B cell (primary cell): Measurements from ENCODE around the gene RAB3B. TPM values are rescaled to one million over a fixed set of nuclear protein-coding genes. Genes with fewer than 3 reads are reported as not detected.

Experiments
- ATAC-seq: fragments of 200-7000 bp; cut with Tn5 transposase; one replicate; pipeline ENCODE4 v1.10.0; 2021; ENCODE audit warnings: low read depth, mild to moderate bottlenecking, moderate number of reproducible peaks, moderate library complexity
- CTCF ChIA-PET: fragments of 350-600 bp; sonication (Branson Sonifier 250); formaldehyde crosslinking; loops from one replicate; lab custom pipeline; 2021; ENCODE audit warnings: antibody characterized with exemption, inconsistent platforms; lab: Charles Lee
- POLR2A ChIA-PET: fragments of 350-600 bp; sonication (Branson Sonifier 250); formaldehyde crosslinking; loops from one replicate; lab custom pipeline; 2021; ENCODE audit warnings: antibody characterized with exemption; lab: Charles Lee
- DNase-seq: peaks from one replicate; pipeline ENCODE4 v3.0.0; 2013
- H2AFZ ChIP-seq: 2 replicates; pipeline ENCODE4 v1.6.1; 2012; ENCODE audit warnings: mild to moderate bottlenecking, low read depth, low read length; ENCODE audit not compliant: insufficient read depth, poor library complexity, severe bottlenecking
- H3K27ac ChIP-seq, 2 donors: 1 replicate in 1 of 2; 2 replicates in 1 of 2; pipeline ENCODE4 v1.5.1; 2012 to 2013; ENCODE audit warnings: low read length in 2 of 2, mild to moderate bottlenecking in 2 of 2, moderate library complexity in 1 of 2
- H3K27me3 ChIP-seq, 4 experiments: fragments of 200-600 bp in 1 of 4; sonication (generic) in 1 of 4; replicated peaks in 1 of 4; 1 replicate in 2 of 4; 2 replicates in 2 of 4; pipeline versions ENCODE4 v1.6.1 to v1.7.0; 2013 to 2016; ENCODE audit warnings: low read length in 3 of 4, mild to moderate bottlenecking in 2 of 4, mixed read lengths in 1 of 4, moderate library complexity in 1 of 4; ENCODE audit not compliant: insufficient read depth in 4 of 4, control insufficient read depth in 3 of 4; ENCODE audit errors: control extremely low read depth in 1 of 4
- H3K36me3 ChIP-seq, 2 experiments: replicated peaks in 1 of 2; 1 replicate in 1 of 2; 2 replicates in 1 of 2; pipeline versions ENCODE4 v1.6.1 to v1.7.1; 2013; ENCODE audit warnings: low read length in 1 of 2; ENCODE audit not compliant: insufficient read depth in 2 of 2, control insufficient read depth in 1 of 2; ENCODE audit errors: control extremely low read depth in 1 of 2, extremely low read depth in 1 of 2
- H3K4me1 ChIP-seq, 2 donors: fragments of 200-600 bp in 1 of 2; sonication (generic) in 1 of 2; 1 replicate in 1 of 2; 2 replicates in 1 of 2; pipeline versions ENCODE4 v1.5.1 to v1.6.1; 2013 to 2017; ENCODE audit warnings: low read length in 2 of 2; ENCODE audit not compliant: control insufficient read depth in 2 of 2, insufficient read depth in 2 of 2
- H3K4me2 ChIP-seq: replicated peaks from 2 replicates; pipeline ENCODE3; 2012; ENCODE audit warnings: mild to moderate bottlenecking, low read depth, low read length; ENCODE audit not compliant: poor library complexity, severe bottlenecking
- H3K4me3 ChIP-seq, 5 experiments: fragments of 200-600 bp in 1 of 5; sonication (generic) in 1 of 5; 1 replicate in 3 of 5; 2 replicates in 2 of 5; pipeline versions ENCODE4 v1.5.1 to v1.7.0; 2011 to 2016; ENCODE audit warnings: low read length in 4 of 5, mild to moderate bottlenecking in 4 of 5, low read depth in 2 of 5, control low read depth in 1 of 5, moderate library complexity in 1 of 5; ENCODE audit not compliant: insufficient read depth in 1 of 5; ENCODE audit errors: control extremely low read depth in 1 of 5, extremely low read depth in 1 of 5
- H3K79me2 ChIP-seq: fragments of 200-600 bp; sonication (generic); one replicate; pipeline ENCODE4 v1.6.0; 2016; ENCODE audit warnings: low read length; ENCODE audit not compliant: control insufficient read depth, insufficient read depth
- H3K9ac ChIP-seq: fragments of 200-600 bp; sonication (generic); 2 replicates; pipeline ENCODE4 v1.6.1; 2017; ENCODE audit warnings: mild to moderate bottlenecking, low read length, moderate library complexity
- H3K9me3 ChIP-seq, 3 donors: one replicate each; pipeline versions ENCODE4 v1.6.1 to v1.7.1; 2013; ENCODE audit warnings: low read length in 2 of 3; ENCODE audit not compliant: control insufficient read depth in 2 of 3, insufficient read depth in 1 of 3; ENCODE audit errors: control extremely low read depth in 1 of 3
- H4K20me1 ChIP-seq: 2 replicates; pipeline ENCODE4 v1.6.0; 2012; ENCODE audit warnings: mild to moderate bottlenecking, low read length; ENCODE audit not compliant: insufficient read depth, control insufficient read depth, poor library complexity, severe bottlenecking
- H3K27ac Mint-ChIP-seq: one replicate; pipeline ENCODE4 v1.8.0; 2021; ENCODE audit warnings: mixed read lengths
- H3K27me3 Mint-ChIP-seq: one replicate; pipeline ENCODE4 v1.8.0; 2021; ENCODE audit warnings: mixed read lengths
- H3K4me1 Mint-ChIP-seq: one replicate; pipeline ENCODE4 v1.8.0; 2021; ENCODE audit warnings: mixed read lengths
- H3K4me3 Mint-ChIP-seq: one replicate; pipeline ENCODE4 v1.8.0; 2021; ENCODE audit warnings: mixed read lengths
- H3K9me3 Mint-ChIP-seq: one replicate; pipeline ENCODE4 v1.8.0; 2022; ENCODE audit warnings: mixed read lengths; ENCODE audit not compliant: insufficient read depth
- EZH2 ChIP-seq: IDR thresholded peaks from 2 replicates; pipeline ENCODE4 v1.6.1; 2012; ENCODE audit warnings: borderline replicate concordance, low read depth, mild to moderate bottlenecking, moderate library complexity, low read length; ENCODE audit not compliant: insufficient read depth, poor library complexity, severe bottlenecking
- WGBS: methylation state at CpG from one replicate; pipeline ENCODE4 v1.1.5; 2013; ENCODE audit warnings: missing lambda C conversion rate; ENCODE audit not compliant: insufficient coverage; 5-methylcytosine and 5-hydroxymethylcytosine counted together
- intact Hi-C: fragments of 100-400 bp; cut with micrococcal nuclease; formaldehyde crosslinking; loops from one replicate; pipeline ENCODE4 v1.10.0; 2022
- polyA plus RNA-seq: library from polyadenylated mRNA; depleted of rRNA; stranded (reverse); fragments of >200 nt; gene quantifications from 2 replicates; pipeline ENCODE4 v1.2.3, GENCODE V29; 2012
- total RNA-seq, 2 donors: library from RNA; stranded (reverse); fragments of 120-200 nt in 1 of 2; gene quantifications; 1 replicate in 1 of 2; 2 replicates in 1 of 2; pipeline versions ENCODE4 v1.2.3 to v1.2.4, GENCODE V29; 2013 to 2022
- TF ChIP-seq, protein P1 (sequence below): fragments of 200-600 bp; IDR thresholded peaks from one replicate; pipeline ENCODE4 v1.8.0; 2022; ENCODE audit warnings: antibody characterized with exemption, mild to moderate bottlenecking

RAB3B gene
- total and polyA plus RNA-seq, 2 donors (not counting 1 experiment from before 2014, with no cell fraction given) = 0.02 TPM; not detected in 1

GRCh38 chr1:52028328-52028727 lies 37.8 kb upstream of the RAB3B start:
- Histone ChIP-seq H3K4me1 (peaks cover 16 to 17% of the 10 kb centered on the region in 2 donors), H3K9ac (no peak overlapping the region), H2AFZ (no peak overlapping the region), H3K9me3 (no peaks in the 10 kb centered on the region), H3K79me2 (peaks cover 23% of the 10 kb centered on the region), H3K36me3 (peaks cover 12 to 30% of the 10 kb centered on the region in 2 experiments), H3K27ac (no peak overlapping the region), H3K27me3 (no peaks in the 10 kb centered on the region), H3K4me2 (no peak overlapping the region), H3K4me3 (no peak overlapping the region), H4K20me1 (peaks cover 26% of the 10 kb centered on the region)
- no peak for TF ChIP-seq EZH2
- TF ChIP-seq, protein P1, sequence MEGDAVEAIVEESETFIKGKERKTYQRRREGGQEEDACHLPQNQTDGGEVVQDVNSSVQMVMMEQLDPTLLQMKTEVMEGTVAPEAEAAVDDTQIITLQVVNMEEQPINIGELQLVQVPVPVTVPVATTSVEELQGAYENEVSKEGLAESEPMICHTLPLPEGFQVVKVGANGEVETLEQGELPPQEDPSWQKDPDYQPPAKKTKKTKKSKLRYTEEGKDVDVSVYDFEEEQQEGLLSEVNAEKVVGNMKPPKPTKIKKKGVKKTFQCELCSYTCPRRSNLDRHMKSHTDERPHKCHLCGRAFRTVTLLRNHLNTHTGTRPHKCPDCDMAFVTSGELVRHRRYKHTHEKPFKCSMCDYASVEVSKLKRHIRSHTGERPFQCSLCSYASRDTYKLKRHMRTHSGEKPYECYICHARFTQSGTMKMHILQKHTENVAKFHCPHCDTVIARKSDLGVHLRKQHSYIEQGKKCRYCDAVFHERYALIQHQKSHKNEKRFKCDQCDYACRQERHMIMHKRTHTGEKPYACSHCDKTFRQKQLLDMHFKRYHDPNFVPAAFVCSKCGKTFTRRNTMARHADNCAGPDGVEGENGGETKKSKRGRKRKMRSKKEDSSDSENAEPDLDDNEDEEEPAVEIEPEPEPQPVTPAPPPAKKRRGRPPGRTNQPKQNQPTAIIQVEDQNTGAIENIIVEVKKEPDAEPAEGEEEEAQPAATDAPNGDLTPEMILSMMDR = no peak
- Mint-ChIP-seq H3K4me3 (no peak overlapping the region), H3K9me3 (no peaks in the 10 kb centered on the region), H3K27ac (no peak overlapping the region), H3K4me1 (peaks cover 25% of the 10 kb centered on the region), H3K27me3 (no peaks in the 10 kb centered on the region)
- intact Hi-C loops = no loop called here
- ChIA-PET CTCF (no interaction called here), POLR2A (no interaction called here)
- DNase-seq (no peak), ATAC-seq (no peak)
- WGBS = no CpG with 5 or more reads among the region's 1 CpG

- peaks cover 8% of the 10 kb centered on the region for H4K20me1 ChIP-seq
- peaks cover 4% of the 10 kb centered on the region for H3K79me2 ChIP-seq
- peaks cover 22 to 46% of the 10 kb centered on the region in 2 experiments for H3K36me3 ChIP-seq
- CTCF ChIA-PET = no interaction called here
- no peak for DNase-seq
- H3K27me3 ChIP-seq = no peaks in the 10 kb centered on the region
- Mint-ChIP-seq H3K27ac (no peak overlapping the region), H3K27me3 (no peaks in the 10 kb centered on the region), H3K4me3 (no peak overlapping the region), H3K4me1 (peaks cover 8% of the 10 kb centered on the region), H3K9me3 (no peaks in the 10 kb centered on the region)
- H3K9ac ChIP-seq = no peak overlapping the region
- ATAC-seq = no peak
- H3K4me1 ChIP-seq = peaks cover under 1 to 2% of the 10 kb centered on the region in 2 donors
- no peaks in the 10 kb centered on the region for H3K9me3 ChIP-seq
- TF ChIP-seq EZH2 = no peak
- TF ChIP-seq, protein P1 = no peak
- no peak overlapping the region for H2AFZ ChIP-seq
- 100% methylated on average over 2 of the region's 2 CpGs for WGBS
- no peak overlapping the region for H3K4me2 ChIP-seq
- intact Hi-C loops = no loop called here
- H3K27ac ChIP-seq = no peak overlapping the region
- POLR2A ChIA-PET = no interaction called here
- no peak overlapping the region for H3K4me3 ChIP-seq
Observed at GRCh38 chr1:52026278-52026677, 35.8 kb upstream of the RAB3B start.
